H7 (cell line): ENCODE results near the gene SERPINE2. TPM values are rescaled to one million over a fixed set of nuclear protein-coding genes. Genes with fewer than 3 reads are reported as not detected.

ENCODE experiments used
- DNase-seq: peaks from one replicate; pipeline ENCODE4 v3.0.0; 2012
- H3K27me3 ChIP-seq: 2 replicates; pipeline ENCODE4 v1.6.0; 2011; ENCODE audit warnings: mild to moderate bottlenecking, low read length; ENCODE audit not compliant: control insufficient read depth, insufficient read depth
- H3K36me3 ChIP-seq: replicated peaks from 2 replicates; pipeline ENCODE4 v1.5.1; 2011; ENCODE audit warnings: low read length; ENCODE audit not compliant: control insufficient read depth, insufficient read depth
- H3K4me3 ChIP-seq: 2 replicates; pipeline ENCODE4 v1.5.1; 2011; ENCODE audit warnings: low read depth, mild to moderate bottlenecking, control low read depth, low read length, moderate library complexity; ENCODE audit not compliant: insufficient read depth
- total RNA-seq: library from RNA; depleted of rRNA; stranded (reverse); fragments of >200 nt; shearing (Covaris generic); gene quantifications from 2 replicates; pipeline ENCODE4 v1.2.3, GENCODE V29; 2014

The SERPINE2 gene
- total RNA-seq, 1 experiment from 2014 or later, result 229 TPM

DNA sequence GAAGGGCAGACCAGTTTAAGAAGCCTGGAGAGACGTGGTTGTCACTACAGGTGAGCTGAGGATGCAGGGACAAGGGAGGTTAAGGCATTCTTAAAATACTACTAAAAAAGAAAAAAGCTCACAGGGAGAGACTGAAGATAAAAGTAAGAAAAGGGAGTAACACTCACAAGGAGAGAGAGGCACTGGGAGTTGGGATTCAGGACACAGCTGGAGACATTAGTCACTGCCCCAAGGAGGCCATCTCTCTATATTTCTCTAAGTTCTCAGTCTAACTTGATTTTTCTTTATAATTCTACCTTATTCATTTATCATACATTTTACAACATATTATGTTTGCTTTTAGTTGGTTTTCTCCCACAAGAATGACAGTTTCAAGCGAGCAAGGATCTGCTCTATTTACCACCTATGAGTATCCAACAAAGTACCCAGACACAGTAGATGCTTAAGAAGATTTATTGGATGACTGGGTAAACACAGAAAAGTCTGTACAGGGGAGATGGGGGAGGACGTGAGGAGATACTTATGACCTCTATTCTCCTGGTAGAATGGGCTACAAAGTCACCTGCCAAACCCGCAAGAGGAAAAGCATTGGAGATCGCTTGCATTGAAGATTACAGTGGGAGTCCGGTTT, 2.2 kb downstream of the SERPINE2 start:
- no peak for DNase-seq
- H3K4me3 ChIP-seq, result peak overlapping the region; percentile 68; the same call in 1 of the 2 replicates
- H3K27me3 ChIP-seq, result peaks cover 15% of the 10 kb centered on the region
- H3K36me3 ChIP-seq, result no peaks in the 10 kb centered on the region

DNA sequence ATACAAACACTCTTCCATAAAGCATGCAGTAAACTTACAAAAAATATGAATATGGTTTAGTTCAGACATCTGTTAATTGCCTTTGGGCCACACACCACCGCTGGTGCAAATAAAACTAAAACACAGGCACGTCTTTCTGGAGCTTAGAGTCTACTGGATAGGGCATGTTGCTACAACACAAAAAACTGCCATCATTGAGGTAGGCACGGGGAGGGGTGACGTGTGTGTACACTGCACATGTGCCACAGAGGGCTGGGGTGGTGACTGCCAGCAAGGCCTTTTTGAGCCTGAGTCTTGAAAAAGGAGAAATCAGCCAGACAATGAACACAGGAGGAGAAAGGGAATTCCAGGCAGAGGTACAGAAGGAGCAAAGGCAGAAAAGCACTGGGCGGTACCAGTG, 5.1 kb downstream of the SERPINE2 start:
- Histone ChIP-seq H3K4me3 (no peak overlapping the region), H3K27me3 (peaks cover 5% of the 10 kb centered on the region; the same call in 1 of the 2 replicates), H3K36me3 (no peaks in the 10 kb centered on the region; the same call in 1 of the 2 replicates)
- DNase-seq, result no peak

DNA sequence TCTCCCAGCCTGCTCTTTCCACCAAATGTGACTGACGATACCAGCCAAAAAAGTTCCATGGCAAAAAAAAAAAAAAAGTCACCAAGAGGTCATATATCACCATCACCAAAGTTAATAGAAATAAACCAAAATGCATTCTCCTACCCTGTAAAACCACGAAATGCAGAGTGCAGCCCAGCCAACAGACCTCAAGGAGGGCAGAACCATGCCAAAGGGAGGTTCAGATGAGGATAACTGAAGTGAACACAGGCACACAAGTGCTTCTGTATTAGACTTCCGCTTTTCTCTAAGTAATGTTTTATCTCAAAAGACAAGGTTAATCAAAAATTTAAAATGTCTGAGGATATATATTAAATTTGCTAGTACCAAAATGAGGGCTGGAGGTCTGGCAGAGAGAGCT, 5.5 kb downstream of the SERPINE2 start:
- Histone ChIP-seq H3K4me3 (no peak overlapping the region), H3K27me3 (peaks cover 5% of the 10 kb centered on the region; the same call in 1 of the 2 replicates), H3K36me3 (no peaks in the 10 kb centered on the region; the same call in 1 of the 2 replicates)
- DNase-seq, result no peak

DNA sequence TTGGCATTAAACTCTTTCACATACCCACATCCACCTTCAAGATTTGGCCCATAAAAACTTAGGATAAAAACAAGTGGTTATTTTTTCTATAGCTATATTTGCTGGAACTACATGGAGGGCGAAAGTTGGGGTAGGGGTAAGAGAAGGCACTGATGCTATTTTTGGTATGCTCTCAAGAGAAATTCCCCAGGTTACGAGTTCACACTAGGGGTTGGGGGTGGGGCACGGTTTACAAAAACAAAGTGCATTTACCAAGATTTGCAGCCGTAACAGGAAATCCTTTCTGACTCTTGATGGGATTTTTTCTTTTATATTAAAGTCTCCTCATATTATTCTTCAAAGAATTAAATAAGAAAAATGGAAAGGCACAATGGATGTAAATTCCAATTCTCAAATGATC, 6.8 kb downstream of the SERPINE2 start:
- Histone ChIP-seq H3K36me3 (no peaks in the 10 kb centered on the region; the same call in 1 of the 2 replicates), H3K27me3 (peaks cover under 1% of the 10 kb centered on the region; the same call in 1 of the 2 replicates), H3K4me3 (no peak overlapping the region)
- DNase-seq, result no peak

DNA sequence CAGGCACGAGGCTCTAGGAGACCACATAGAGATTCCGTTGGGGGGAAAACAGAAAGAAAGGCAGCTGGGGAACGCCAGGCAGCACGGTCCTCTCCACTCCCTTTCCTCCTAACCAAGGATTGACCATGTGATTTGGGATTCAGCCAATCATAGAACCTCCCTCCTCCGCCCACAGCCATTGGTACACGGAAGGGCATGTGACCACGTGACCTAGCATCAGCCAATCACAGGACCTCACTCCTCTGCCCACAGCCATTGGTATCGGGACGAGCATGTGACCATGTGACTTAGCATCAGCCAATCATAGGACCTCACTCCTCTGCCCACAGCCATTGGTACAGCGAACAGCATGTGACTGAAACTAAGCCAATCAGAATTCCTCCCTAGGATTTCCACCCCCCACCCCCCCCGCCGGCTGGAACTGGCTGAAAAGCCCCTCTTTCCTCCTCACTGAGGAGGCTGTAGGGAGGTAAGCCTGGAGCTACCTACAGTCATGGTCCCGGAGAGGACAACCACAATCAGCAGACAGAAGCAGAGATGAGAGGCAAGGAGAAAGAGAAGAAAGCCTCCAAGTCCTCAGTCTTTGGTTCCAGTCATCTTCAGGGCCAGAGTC, 7.6 kb downstream of the SERPINE2 start:
- no peak overlapping the region for H3K4me3 ChIP-seq
- no peaks in the 10 kb centered on the region for H3K27me3 ChIP-seq
- no peaks in the 10 kb centered on the region; the same call in 1 of the 2 replicates for H3K36me3 ChIP-seq
- no peak for DNase-seq

DNA sequence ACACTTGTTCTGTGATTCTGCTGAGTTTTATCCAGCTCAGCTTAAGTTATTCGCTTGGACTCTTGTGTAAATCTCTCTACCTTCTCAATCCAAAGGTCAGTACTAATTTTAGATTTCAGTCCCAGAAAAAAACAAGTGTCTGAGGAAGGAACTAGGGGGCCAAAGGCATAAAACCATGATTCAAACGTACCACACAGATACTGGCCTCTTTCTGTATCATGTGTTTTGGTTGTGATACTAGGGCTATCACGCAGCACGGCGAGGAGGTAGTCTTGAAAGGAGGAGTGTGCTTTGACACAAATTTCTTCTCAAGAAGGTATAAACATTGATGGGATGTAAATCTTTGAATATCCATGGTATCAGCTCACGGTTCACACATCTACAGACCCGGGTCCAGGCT, 8.3 kb downstream of the SERPINE2 start:
- H3K27me3 ChIP-seq, result no peaks in the 10 kb centered on the region
- no peaks in the 10 kb centered on the region; the same call in 1 of the 2 replicates for H3K36me3 ChIP-seq
- no peak overlapping the region for H3K4me3 ChIP-seq
- DNase-seq, result no peak

DNA sequence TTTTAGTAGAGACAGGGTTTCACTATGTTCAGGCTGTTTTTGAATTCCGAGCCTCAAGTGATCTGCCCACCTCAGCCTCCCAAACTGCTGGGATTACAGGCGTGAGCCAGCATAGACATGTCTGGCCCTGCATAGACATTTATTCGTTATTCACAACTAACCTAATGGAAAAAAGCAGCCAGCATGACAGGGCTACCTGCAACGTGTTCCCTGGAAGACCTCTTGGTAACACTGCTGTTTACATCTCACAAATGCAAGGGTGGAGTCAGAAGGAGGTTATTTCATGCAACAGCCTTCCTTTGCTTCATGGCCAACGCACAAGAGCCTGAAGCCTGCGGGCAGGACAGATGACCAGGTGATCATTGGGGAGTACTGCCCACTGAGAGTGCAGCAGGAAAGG, 9.2 kb downstream of the SERPINE2 start:
- Histone ChIP-seq H3K27me3 (no peaks in the 10 kb centered on the region), H3K36me3 (no peaks in the 10 kb centered on the region; the same call in 1 of the 2 replicates), H3K4me3 (no peak overlapping the region)
- DNase-seq, result no peak

DNA sequence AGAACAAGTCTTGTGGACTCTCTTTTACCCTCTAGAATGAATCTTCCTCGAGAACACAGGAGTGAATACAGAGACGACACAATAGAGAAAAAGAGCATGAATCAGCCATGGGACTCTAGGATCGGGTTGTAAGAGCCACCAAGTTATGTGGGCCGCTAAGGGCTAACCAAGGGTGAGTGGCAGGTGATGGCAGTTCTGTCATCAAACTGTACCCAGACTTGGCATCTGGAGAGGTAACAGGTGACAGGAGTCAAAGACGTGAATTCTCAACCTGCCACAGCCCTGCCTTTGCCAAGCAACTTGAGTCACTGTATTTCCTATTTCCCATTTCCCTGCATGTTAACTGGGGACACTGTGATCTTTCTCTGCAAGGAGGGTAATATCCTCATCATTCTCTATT, 11.2 kb downstream of the SERPINE2 start:
- no peak for DNase-seq
- no peaks in the 10 kb centered on the region for H3K27me3 ChIP-seq
- no peak overlapping the region for H3K4me3 ChIP-seq
- no peaks in the 10 kb centered on the region; the same call in 1 of the 2 replicates for H3K36me3 ChIP-seq

DNA sequence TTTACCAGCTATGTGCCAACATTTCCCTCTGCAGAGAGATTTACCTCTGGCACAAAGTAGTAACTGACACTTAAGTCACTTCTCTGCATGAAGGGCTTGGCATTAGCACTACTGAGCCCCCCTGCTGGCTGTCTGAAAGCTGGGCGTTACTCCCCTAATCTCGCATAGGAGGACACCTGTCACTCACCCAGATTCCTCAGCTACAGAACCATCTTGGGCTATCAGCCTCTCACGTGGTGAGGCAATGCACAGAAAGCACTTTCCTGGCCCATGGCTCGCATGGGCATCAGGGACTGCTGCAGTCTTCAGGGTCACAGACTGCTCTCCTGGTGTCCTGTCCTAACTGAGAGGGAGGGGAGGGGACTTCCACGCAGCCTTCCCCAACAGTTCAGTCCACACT, 12.0 kb downstream of the SERPINE2 start:
- DNase-seq, result peak; percentile 71

DNA sequence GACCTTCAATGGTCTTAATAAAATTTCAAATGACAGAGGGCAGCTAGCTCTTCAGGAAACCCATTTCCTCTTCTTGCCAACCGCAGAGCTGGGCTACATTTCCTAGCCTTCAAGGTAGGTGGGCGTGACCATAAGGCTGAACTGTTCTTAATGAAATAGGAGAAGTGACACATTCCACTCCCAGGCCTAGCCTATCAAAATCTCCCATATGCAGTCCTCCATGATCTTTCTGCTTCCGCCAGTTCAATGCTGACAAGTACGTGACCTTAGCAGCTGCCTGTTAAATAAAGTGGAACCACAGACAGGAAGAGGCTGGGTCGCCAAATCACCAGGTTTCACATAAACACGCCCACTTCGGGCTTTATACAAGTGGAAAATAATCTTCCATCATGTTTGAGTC, 13.2 kb downstream of the SERPINE2 start:
- no peak overlapping the region for H3K4me3 ChIP-seq
- H3K27me3 ChIP-seq, result no peaks in the 10 kb centered on the region
- no peak for DNase-seq
- no peaks in the 10 kb centered on the region; the same call in 1 of the 2 replicates for H3K36me3 ChIP-seq

More for the DNA sequence above, 12.0 kb downstream of the SERPINE2 start:
- H3K36me3 ChIP-seq, result no peaks in the 10 kb centered on the region; the same call in 1 of the 2 replicates
- no peak overlapping the region for H3K4me3 ChIP-seq
- no peaks in the 10 kb centered on the region for H3K27me3 ChIP-seq

DNA sequence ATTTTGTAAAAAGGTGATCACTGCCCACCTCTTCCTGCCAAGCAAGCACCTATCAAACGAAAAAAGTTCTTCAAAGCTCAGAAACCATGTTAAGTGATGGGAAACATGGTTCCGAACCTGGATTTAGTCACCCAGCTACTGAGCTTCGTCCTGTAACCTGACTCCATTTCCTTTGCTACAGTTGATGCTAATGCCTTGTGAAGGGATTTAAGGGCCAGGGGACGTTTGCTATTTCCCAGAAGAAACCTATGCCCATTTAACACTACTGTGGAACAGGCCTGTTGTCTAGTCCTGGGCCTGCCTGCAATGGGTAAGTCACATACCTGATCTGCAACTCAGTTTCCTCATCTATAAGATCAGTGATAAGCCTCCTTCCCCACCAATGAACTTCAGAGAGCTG, 14.8 kb downstream of the SERPINE2 start:
- Histone ChIP-seq H3K36me3 (no peaks in the 10 kb centered on the region), H3K4me3 (no peak overlapping the region), H3K27me3 (no peaks in the 10 kb centered on the region)
- DNase-seq, result no peak

DNA sequence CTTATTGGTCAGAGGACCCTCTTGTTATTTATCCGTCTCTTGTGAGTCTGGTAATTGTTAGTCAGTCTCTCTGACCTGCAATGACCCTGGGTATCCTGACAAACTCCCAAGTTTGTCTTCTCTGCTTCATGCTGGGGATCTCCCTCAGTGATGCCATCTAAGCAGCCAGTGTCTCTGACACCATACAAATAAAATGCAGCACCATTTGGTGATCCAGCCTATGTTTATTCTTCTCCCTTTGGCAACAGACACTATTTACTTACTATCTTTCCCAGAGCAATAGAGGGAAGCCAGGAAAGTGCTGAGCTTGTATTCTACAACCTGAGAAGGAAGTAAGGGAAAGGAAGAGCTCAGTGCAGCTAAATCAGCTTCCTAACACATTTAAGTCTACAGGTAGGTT, 15.9 kb downstream of the SERPINE2 start:
- no peaks in the 10 kb centered on the region for H3K27me3 ChIP-seq
- no peaks in the 10 kb centered on the region for H3K36me3 ChIP-seq
- DNase-seq, result no peak
- no peak overlapping the region for H3K4me3 ChIP-seq

DNA sequence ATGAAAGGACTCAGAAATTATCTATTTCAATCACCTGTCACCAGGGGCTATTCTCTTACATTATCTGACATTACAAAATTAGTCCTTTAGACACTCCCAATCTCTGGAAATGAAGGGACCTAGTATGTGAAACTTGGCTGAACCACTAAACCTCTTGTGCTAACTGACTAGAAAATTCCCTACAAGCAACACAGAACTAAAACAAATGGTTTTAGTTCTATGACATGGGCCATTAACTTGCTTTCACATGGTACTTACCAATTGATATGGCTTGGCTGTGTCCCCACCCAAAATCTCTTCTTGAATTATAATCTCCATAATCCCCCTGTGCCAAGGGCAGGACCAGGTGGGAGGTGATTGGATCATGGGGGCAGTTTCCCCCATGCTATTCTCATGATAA, 16.6 kb downstream of the SERPINE2 start:
- no peaks in the 10 kb centered on the region for H3K36me3 ChIP-seq
- H3K27me3 ChIP-seq, result no peaks in the 10 kb centered on the region
- H3K4me3 ChIP-seq, result no peak overlapping the region
- DNase-seq, result no peak

DNA sequence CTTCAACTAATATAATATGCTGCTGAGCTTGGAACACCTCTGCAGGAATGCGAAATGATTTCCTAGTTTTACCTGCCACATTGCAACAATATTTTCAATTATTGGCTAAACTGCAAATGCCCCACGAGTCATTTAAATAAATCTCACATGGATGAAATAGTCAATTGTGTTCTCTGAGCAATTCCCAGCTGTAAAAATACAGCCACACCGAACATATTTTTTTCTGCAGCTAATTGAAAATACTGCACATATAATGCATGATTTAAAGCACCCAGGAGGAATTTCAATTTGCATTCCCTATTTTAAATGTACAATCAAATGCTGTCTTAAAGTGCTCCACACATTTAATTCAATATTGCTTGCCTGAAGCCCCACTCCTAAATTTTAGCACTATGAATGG, 18.6 kb downstream of the SERPINE2 start:
- no peak for DNase-seq
- no peaks in the 10 kb centered on the region for H3K27me3 ChIP-seq
- H3K4me3 ChIP-seq, result no peak overlapping the region
- H3K36me3 ChIP-seq, result no peaks in the 10 kb centered on the region

DNA sequence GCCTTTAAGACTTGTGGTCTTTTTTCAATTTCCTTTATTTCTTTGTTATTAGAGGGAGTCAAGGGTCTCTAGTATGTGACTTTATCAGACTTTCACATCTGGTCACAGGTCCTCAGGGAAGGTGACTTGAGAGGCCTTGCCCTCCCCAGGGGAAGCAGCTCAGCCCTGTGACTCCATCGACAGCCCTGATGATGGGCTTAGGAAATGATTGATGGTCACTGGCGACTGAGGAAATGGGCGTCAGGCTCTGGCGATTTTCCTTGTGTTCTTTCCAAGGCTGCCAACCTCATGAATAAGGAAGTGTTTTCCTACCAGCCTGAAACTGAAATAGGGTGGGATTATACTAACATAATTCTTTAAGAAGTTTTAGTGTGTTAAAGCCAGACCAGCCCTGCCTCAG, 21.1 kb downstream of the SERPINE2 start:
- Histone ChIP-seq H3K27me3 (no peaks in the 10 kb centered on the region), H3K4me3 (no peak overlapping the region), H3K36me3 (no peaks in the 10 kb centered on the region)
- no peak for DNase-seq
